Measurements from ENCODE around the gene PRKD2. TPM values are rescaled to one million over a fixed set of nuclear protein-coding genes. Genes with fewer than 3 reads are reported as not detected.

PRKD2 gene
- total and polyA plus RNA-seq, 2 experiments from 2014 or later, result 24.7 to 25.5 TPM

DNA sequence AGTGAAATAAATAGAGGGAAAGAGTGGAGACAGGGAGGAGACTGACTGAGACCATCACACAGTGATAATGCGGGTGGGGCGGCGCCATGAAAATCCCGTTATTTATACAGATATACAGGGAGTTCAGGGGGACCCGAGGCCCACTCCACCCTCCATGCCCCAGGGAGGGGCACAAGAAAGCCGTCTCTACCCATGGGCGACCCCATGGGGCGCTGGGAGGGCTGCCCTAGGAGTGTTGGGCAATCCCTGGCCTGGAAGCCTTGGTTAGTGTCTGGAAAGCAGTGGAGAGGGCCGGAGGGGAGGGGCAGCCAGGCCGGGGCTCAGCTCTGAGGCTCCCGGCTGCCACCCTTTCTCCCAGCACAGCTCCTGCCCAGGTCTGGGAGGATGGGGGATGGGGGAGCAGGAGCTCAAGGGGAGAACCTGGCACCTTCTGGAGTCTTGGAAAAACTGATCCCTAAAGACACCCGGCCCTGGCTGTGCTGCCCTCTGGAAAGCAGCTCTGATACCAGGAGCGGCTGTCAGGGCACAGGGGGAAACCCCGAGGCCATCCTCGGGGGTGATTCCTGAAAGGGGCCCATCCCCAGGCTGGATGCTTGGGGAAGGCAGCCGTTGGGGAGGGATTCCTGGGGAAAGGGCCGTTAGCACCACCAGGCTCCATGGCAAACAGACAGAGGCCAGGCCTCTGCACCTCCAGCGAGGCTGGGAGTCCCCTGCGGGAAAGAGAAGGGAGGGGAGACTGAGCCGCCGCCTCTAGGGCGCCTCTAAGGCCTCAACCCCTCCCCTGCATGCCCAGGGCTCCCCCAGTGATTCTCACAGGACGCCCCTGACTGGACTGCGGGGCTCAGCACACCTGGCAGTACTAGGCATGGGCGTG is 3.0 kb upstream of the PRKD2 start:
- H3K27me3 ChIP-seq, result no peaks in the 10 kb centered on the region
- DNase-seq (ENCODE audit: low read depth in 1 of 2, low spot score in 1 of 2), result no peak
- no peaks in the 10 kb centered on the region for H3K9me3 ChIP-seq (ENCODE audit: low read depth)
- TF ChIP-seq, protein P1, sequence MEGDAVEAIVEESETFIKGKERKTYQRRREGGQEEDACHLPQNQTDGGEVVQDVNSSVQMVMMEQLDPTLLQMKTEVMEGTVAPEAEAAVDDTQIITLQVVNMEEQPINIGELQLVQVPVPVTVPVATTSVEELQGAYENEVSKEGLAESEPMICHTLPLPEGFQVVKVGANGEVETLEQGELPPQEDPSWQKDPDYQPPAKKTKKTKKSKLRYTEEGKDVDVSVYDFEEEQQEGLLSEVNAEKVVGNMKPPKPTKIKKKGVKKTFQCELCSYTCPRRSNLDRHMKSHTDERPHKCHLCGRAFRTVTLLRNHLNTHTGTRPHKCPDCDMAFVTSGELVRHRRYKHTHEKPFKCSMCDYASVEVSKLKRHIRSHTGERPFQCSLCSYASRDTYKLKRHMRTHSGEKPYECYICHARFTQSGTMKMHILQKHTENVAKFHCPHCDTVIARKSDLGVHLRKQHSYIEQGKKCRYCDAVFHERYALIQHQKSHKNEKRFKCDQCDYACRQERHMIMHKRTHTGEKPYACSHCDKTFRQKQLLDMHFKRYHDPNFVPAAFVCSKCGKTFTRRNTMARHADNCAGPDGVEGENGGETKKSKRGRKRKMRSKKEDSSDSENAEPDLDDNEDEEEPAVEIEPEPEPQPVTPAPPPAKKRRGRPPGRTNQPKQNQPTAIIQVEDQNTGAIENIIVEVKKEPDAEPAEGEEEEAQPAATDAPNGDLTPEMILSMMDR (IDR thresholded peaks at IDR 0.05; ENCODE audit: low read depth, low read length), result no peak
- peaks cover 30% of the 10 kb centered on the region for H3K36me3 ChIP-seq
- peaks cover 7% of the 10 kb centered on the region for H3K4me1 ChIP-seq (ENCODE audit: low read depth)
- no peak overlapping the region for H3K4me3 ChIP-seq
- H3K27ac ChIP-seq, result no peak overlapping the region

DNA sequence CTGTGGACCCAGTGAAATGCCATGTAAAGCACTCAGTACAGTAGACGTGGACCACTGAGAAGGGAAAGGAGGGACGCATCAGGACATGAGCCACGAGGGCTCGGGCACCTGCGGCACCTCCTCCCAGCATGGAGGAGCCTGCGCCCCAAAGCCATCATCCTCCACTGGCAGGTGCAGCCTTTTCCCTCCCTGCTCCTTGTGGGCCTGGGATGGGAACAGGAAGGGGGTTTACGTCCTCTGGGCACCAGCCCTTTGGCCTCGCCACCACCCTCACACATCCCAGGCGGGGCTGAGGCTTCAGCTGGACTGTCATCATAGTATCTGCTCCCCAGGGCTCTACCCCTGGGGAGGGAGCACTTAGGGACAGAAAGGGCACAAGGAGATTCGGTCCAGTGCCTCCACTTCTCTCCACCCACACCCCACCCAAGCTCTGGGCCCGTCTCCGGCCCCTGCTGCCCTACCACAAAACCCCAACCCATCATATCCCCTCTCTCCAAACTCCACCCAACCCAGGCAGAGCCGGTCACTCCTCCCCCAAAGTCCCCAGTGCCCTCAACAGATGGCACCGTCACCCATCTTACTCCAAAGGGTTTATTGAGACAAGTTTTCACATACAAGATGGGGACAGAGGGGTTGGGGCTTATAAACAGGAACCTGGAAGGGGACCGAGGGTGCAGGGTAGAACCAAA is 2.2 kb upstream of the PRKD2 start:
- TF ChIP-seq, protein P1 (IDR thresholded peaks at IDR 0.05; ENCODE audit: low read depth, low read length), result no peak
- DNase-seq (ENCODE audit: low read depth in 1 of 2, low spot score in 1 of 2), result no peak
- peaks cover 12% of the 10 kb centered on the region for H3K4me1 ChIP-seq (ENCODE audit: low read depth)

DNA sequence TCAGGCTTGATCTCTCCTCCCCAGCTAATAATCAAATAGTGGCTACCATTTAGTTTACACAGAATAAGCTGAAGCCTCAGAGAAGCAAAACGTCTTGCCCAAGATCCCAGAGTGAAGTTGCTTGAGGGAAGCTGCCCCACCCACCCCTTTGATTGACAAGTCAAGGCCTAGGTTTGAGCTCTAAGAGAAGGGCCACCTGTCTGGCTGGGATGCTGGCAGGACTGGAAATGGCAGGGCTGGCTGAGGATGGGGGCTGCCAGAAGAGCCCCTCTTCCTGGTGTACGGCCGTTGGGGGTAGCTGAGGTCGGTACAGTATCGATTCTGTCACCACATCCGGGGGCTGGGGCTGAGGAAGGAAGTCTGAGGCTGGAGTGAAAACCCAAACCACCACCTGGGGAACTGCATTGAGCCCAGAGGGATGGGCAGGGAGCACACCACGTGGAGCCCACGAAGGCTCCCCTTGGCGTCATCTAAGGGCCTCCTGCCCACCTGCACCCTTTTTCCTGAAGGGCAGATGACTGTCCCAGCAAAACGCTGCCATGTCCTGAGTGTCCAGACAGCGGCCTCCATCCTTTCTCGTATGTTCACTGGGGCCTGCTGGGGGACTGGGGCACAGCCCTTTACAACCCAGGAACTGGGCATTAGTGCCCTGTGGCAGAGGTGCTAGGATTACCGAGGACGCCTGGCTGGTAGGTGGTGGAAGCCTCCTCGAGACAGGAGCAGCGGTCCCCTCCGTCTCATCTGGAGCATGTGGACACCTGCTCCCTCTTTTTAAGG is 1.4 kb upstream of the PRKD2 start:
- no peak overlapping the region for H3K4me3 ChIP-seq
- no peak overlapping the region for H3K27ac ChIP-seq
- DNase-seq (ENCODE audit: low read depth in 1 of 2, low spot score in 1 of 2), result peak in 1 of 2 donors; percentile 41

More for the DNA sequence above, 2.2 kb upstream of the PRKD2 start:
- H3K27me3 ChIP-seq, result no peaks in the 10 kb centered on the region
- no peak overlapping the region for H3K27ac ChIP-seq
- H3K4me3 ChIP-seq, result no peak overlapping the region
- peaks cover 26% of the 10 kb centered on the region for H3K36me3 ChIP-seq
- no peaks in the 10 kb centered on the region for H3K9me3 ChIP-seq (ENCODE audit: low read depth)

DNA sequence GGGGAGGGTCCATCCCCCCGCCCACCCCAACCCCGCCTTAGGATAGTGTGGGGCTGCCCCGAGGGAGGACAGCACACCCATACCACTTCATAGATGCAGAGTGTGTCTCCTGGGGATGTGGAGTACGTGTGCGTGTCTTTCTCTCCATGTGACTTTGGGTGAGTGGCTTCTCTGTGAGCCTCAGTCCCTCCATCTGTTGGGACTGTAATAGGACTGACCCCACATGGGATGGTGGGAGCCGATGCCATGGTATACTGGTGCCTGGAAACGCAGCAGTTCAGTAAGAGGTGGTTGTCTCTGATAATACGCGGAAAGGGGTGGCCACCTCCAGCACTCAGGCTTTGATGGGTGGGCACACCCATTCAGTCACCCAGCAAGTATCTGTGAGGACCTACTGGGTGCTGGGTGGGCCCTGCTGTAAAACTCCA is 816 bp upstream of the PRKD2 start:
- H3K4me1 ChIP-seq (ENCODE audit: low read depth), result peaks cover 12% of the 10 kb centered on the region
- no peaks in the 10 kb centered on the region for H3K27me3 ChIP-seq
- H3K4me3 ChIP-seq, result peak overlapping the region; percentile 96
- no peak for DNase-seq (ENCODE audit: low read depth in 1 of 2, low spot score in 1 of 2)
- peak overlapping the region; percentile 37 for H3K27ac ChIP-seq
- H3K36me3 ChIP-seq, result peaks cover 19% of the 10 kb centered on the region
- TF ChIP-seq, protein P1 (IDR thresholded peaks at IDR 0.05; ENCODE audit: low read depth, low read length), result no peak
- H3K9me3 ChIP-seq (ENCODE audit: low read depth), result no peaks in the 10 kb centered on the region

More for the DNA sequence above, 1.4 kb upstream of the PRKD2 start:
- TF ChIP-seq, protein P1 (IDR thresholded peaks at IDR 0.05; ENCODE audit: low read depth, low read length), result no peak
- H3K9me3 ChIP-seq (ENCODE audit: low read depth), result no peaks in the 10 kb centered on the region
- peaks cover 21% of the 10 kb centered on the region for H3K36me3 ChIP-seq
- H3K27me3 ChIP-seq, result no peaks in the 10 kb centered on the region
- H3K4me1 ChIP-seq (ENCODE audit: low read depth), result peaks cover 12% of the 10 kb centered on the region

DNA sequence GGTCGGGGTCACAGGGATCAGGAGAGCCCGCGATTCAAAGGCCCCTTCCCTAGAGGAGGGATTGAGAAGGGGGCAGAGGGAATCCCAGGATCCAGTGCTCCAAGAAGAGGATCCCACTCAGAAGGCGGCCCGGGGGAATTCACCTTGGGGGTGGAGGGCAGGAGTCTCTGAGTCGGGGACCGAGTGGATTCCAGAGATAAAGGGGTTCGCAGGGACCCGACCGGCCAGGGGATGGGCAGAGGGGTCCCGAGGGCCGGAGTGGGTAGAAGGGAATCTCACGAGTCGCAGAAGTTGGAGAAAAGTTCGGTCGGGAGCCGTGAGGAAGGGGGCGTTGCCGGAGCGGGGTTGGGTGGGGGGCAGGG is 261 bp downstream of the PRKD2 start:
- Histone ChIP-seq H3K9me3 (ENCODE audit: low read depth) (no peaks in the 10 kb centered on the region), H3K27me3 (no peaks in the 10 kb centered on the region), H3K27ac (peak overlapping the region; percentile 37), H3K4me3 (peak overlapping the region; percentile 96), H3K4me1 (ENCODE audit: low read depth) (peaks cover 12% of the 10 kb centered on the region), H3K36me3 (peaks cover 8% of the 10 kb centered on the region)
- DNase-seq (ENCODE audit: low read depth in 1 of 2, low spot score in 1 of 2), result peak in 1 of 2 donors; percentile 33
- TF ChIP-seq, protein P1 (IDR thresholded peaks at IDR 0.05; ENCODE audit: low read depth, low read length), result no peak
